IMR-90 (cell line): Measurements from ENCODE around the gene MYH9. TPM values are rescaled to one million over a fixed set of nuclear protein-coding genes. Genes with fewer than 3 reads are reported as not detected.

Experiments used
- CHD1 ChIP-seq: IDR thresholded peaks from 2 replicates; pipeline ENCODE4 v1.6.1; 2012; ENCODE audit warnings: low read depth, low read length, improper control_type of control experiment
- RCOR1 ChIP-seq: IDR thresholded peaks from 2 replicates; pipeline ENCODE4 v1.6.1; 2012; ENCODE audit warnings: mild to moderate bottlenecking, low read length, improper control_type of control experiment; ENCODE audit not compliant: insufficient replicate concordance
- USF2 ChIP-seq: fragments of 150-350 bp; IDR thresholded peaks from 2 replicates; pipeline ENCODE4 v1.6.1; 2017; ENCODE audit warnings: mild to moderate bottlenecking, antibody characterized with exemption, low read length, low read depth
- polyA plus RNA-seq, 3 experiments: library from polyadenylated mRNA; depleted of rRNA; stranded (reverse); fragments of >200 nt; gene quantifications; 2 replicates each; pipeline ENCODE4 v1.2.3, GENCODE V29; 2012; ENCODE audit warnings: low replicate concordance in 1 of 3
- total RNA-seq: library from RNA; depleted of rRNA; stranded (reverse); fragments of >200 nt; gene quantifications from 2 replicates; pipeline ENCODE4 v1.2.3, GENCODE V29; 2012

The MYH9 gene
- total and polyA plus RNA-seq, 2 of the 4 experiments (the other 2 are of a cell fraction) = 475 to 554 TPM

- TF ChIP-seq USF2 = no peak
- no peak for TF ChIP-seq RCOR1
- no peak for TF ChIP-seq CHD1
Measured at GRCh38 chr22:36238373-36239149, 149.2 kb downstream of the MYH9 start (continued).
